SK-N-MC (cell line): ENCODE data around the gene TBC1D9B.

Experiments used
- EZH2 ChIP-seq: fragments of 200-600 bp; sonication (generic); IDR thresholded peaks from one replicate; pipeline ENCODE4 v1.6.1; 2017; ENCODE audit warnings: antibody characterized with exemption
- POLR2AphosphoS5 ChIP-seq: IDR thresholded peaks from 2 replicates; pipeline ENCODE4 v1.6.1; 2012; ENCODE audit warnings: mild to moderate bottlenecking, low read depth, low read length, borderline replicate concordance

DNA sequence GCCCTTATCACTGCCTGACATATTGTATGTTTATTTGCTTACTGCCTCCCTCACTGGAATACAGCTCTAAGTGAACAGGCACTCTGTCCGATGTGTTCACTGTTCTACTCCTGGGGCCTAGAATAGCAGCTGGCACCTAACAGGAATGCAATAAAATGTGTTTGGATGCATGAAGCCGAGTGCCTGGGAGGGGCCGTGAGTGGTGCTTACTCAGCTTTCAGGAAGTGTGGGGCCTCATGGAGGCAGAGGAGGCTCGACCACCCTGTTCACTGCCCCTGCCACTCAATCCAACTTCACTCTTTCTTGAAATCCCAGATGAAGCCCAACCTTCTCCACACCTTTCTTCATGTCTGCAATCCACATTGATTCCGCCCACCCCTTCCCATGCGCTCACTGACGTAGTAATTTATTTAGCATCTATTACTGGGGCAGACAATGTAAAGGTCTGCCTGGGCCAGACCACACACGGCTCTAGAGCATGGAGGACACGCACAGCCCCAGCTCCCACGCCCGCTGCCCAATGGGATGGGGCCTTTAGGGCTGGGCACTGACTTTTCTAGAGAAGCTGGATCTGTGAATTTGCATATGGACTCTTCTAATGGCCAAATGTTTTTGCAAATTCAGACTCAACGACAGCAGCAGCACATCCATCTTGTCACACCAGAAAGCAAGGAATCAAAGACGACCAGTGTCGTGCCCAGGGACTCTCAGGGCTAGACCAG, 21.3 kb downstream of the TBC1D9B start:
- no peak for TF ChIP-seq POLR2AphosphoS5
- TF ChIP-seq EZH2 = no peak
